ENCODE measurements around the gene CARS2. TPM values are rescaled to one million over a fixed set of nuclear protein-coding genes. Genes with fewer than 3 reads are reported as not detected.
"Not testable (repeated sequence)": the region's sequence is repeated elsewhere in the genome, so short reads cannot be mapped to it uniquely, and the experiment has no call there.

CARS2 gene
- total RNA-seq, 4 donors from 2014 or later, result 50.6 to 123 (median 97.7) TPM

DNA sequence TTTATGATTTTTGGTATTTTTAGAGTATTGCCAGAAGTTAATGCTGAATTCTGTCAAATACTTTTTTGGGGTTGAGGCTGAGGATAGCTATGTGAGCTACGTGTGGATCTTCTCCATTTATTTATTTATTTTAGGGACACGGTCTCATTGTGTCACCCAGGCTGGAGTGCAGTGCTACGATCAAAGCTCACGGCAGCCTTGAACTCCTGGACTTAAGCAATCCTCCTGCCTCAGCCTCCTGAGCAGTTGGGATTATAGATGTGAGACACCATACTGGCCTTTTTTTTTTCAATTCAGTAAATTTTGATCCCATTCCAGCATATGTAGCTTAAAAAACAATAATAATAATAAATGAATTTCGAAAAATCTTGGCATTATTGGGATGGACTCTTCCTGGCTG, 28.6 kb upstream of the CARS2 start:
- Histone ChIP-seq H3K27ac (no peak overlapping the region), H3K9me3 (peaks cover 0 to 6% (median 1%) of the 10 kb centered on the region in 4 donors), H3K27me3 (no peaks in the 10 kb centered on the region), H3K4me3 (no peak overlapping the region), H3K4me1 (no peaks in the 10 kb centered on the region), H3K36me3 (no peaks in the 10 kb centered on the region)
- TF ChIP-seq, protein P1, sequence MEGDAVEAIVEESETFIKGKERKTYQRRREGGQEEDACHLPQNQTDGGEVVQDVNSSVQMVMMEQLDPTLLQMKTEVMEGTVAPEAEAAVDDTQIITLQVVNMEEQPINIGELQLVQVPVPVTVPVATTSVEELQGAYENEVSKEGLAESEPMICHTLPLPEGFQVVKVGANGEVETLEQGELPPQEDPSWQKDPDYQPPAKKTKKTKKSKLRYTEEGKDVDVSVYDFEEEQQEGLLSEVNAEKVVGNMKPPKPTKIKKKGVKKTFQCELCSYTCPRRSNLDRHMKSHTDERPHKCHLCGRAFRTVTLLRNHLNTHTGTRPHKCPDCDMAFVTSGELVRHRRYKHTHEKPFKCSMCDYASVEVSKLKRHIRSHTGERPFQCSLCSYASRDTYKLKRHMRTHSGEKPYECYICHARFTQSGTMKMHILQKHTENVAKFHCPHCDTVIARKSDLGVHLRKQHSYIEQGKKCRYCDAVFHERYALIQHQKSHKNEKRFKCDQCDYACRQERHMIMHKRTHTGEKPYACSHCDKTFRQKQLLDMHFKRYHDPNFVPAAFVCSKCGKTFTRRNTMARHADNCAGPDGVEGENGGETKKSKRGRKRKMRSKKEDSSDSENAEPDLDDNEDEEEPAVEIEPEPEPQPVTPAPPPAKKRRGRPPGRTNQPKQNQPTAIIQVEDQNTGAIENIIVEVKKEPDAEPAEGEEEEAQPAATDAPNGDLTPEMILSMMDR (IDR thresholded peaks at IDR 0.05), result no peak
- TF ChIP-seq POLR2A (IDR thresholded peaks at IDR 0.05), result no peak
- no peak for DNase-seq

DNA sequence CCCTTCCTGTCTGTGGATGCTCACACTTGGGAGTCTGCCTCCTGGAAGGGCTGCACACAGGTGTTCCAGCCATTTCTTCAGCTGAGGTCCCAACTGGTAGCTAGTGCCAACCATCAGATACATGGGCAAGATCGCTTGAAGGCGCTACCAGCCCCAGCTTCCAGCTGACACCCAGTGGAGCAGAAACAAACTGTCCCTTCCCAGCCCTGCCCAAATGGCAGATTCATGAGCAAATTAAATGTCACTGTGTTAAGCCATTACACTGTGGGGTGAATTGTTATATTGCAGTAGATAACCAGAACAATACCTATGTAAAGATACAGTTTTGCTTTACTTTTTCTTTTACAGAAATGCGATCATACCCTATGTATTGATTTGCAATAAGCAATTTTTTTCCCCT, 25.2 kb upstream of the CARS2 start:
- no peak overlapping the region for H3K4me3 ChIP-seq
- no peak for DNase-seq
- no peak for TF ChIP-seq POLR2A (IDR thresholded peaks at IDR 0.05)
- TF ChIP-seq, protein P1 (IDR thresholded peaks at IDR 0.05), result no peak
- H3K9me3 ChIP-seq, result no peaks in the 10 kb centered on the region
- H3K36me3 ChIP-seq, result no peaks in the 10 kb centered on the region
- no peaks in the 10 kb centered on the region for H3K27me3 ChIP-seq
- H3K4me1 ChIP-seq, result peaks cover 0 to 8% (median 0%) of the 10 kb centered on the region in 4 donors
- H3K27ac ChIP-seq, result no peak overlapping the region

DNA sequence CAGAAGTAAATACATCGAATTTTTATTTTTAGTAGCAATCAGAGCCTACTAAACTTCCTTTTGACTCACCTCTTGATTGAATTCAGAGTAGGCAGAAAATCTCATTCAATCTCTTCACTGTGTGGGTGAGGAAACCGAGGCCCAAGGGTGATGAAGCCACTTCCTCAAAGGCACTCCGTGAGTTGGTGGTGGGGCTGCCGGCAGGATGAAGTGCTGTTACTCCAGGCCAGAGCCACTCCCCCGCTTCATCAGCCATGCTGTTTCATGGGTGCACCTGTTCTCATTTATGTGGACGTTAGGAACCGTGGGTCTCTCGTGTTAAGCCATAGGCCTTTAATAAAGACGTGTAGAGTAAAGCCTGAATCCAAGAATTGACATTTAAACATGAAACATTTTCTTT, 20.8 kb upstream of the CARS2 start:
- Histone ChIP-seq H3K4me1 (peaks cover 0 to 8% (median 4%) of the 10 kb centered on the region in 4 donors), H3K9me3 (no peaks in the 10 kb centered on the region), H3K27me3 (no peaks in the 10 kb centered on the region), H3K4me3 (no peak overlapping the region), H3K27ac (no peak overlapping the region), H3K36me3 (no peaks in the 10 kb centered on the region)
- TF ChIP-seq, protein P1 (IDR thresholded peaks at IDR 0.05), result no peak
- no peak for TF ChIP-seq POLR2A (IDR thresholded peaks at IDR 0.05)
- DNase-seq, result peak in 2 of 3 donors; percentile 65 to 71

DNA sequence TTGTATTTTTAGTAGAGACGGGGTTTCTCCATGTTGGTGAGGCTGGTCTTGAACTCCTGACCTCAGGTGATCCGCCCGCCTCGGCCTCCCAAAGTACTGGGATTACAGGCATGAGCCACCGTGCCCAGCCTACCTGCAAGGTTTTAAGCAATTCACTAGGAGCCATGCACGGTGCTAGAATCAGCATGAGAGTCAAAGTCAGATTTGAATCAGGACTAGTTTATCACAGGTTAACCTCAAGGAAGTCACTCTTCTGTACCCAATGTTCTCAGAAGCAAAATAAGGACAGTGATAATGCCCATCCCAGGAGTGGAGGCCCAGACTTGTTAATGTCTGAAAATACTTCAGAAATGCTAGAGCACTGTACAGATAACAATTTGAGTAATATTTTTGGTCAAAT, 20.2 kb upstream of the CARS2 start:
- not testable (repeated sequence) for H3K4me3 ChIP-seq, H3K36me3 ChIP-seq, H3K4me1 ChIP-seq, H3K9me3 ChIP-seq, H3K27ac ChIP-seq, H3K27me3 ChIP-seq, DNase-seq

DNA sequence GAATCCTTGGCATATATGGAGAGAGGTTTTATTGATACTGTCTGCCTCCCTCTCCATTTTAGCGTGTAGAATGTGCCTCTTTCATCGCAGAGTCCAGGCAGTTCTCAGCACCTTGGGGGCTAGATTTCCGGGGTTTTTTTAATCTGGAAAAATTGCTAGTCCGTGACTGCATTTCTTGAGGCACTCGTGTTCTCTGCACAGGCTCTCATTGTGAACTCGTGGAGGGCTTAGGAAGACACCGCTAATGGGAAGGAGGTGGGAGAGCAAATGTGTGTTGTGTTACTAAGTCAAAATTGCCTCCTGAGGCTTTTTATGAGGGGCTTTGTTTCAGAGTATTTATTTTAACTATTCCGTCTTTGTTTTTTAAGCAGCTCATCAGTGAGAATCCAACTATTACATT, 17.7 kb upstream of the CARS2 start:
- TF ChIP-seq, protein P1 (IDR thresholded peaks at IDR 0.05), result no peak
- no peak for TF ChIP-seq POLR2A (IDR thresholded peaks at IDR 0.05)
- no peak for DNase-seq
- no peaks in the 10 kb centered on the region for H3K9me3 ChIP-seq
- H3K27me3 ChIP-seq, result no peaks in the 10 kb centered on the region
- no peak overlapping the region for H3K27ac ChIP-seq
- H3K4me3 ChIP-seq, result no peak overlapping the region
- H3K4me1 ChIP-seq, result peaks cover 0 to 9% (median 4%) of the 10 kb centered on the region in 4 donors
- peaks cover 0 to 26% (median 0%) of the 10 kb centered on the region in 3 donors for H3K36me3 ChIP-seq

DNA sequence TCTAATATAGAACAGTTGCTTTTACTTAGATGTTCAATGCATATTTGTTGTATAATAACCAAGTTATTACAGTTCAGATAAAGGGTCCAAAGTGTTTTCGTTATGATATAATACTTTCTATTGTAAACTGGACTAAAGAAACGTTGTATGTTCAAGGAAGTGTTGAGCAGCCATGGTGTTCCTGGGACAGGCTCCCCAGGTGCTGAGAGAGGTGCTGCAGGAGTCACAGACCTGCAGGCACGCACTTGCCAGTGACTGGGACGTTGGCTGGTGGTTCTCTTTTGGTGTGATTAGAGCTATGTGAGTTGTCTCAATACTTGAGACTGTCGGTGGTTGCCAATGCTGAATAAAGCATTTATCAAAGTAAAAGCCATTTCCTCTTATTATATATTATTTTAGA, 17.1 kb upstream of the CARS2 start:
- Histone ChIP-seq H3K27ac (peak overlapping the region in 1 of 4 donors; percentile 10), H3K27me3 (no peaks in the 10 kb centered on the region), H3K36me3 (peaks cover 0 to 26% (median 0%) of the 10 kb centered on the region in 3 donors), H3K4me3 (no peak overlapping the region), H3K4me1 (peaks cover 0 to 14% (median 6%) of the 10 kb centered on the region in 4 donors), H3K9me3 (no peaks in the 10 kb centered on the region)
- TF ChIP-seq, protein P1 (IDR thresholded peaks at IDR 0.05), result no peak
- no peak for TF ChIP-seq POLR2A (IDR thresholded peaks at IDR 0.05)
- DNase-seq, result no peak

Measured in Peyer's patch (tissue), 4 donors.